ENCODE data around the gene PRDM16.

The PRDM16 gene

DNA sequence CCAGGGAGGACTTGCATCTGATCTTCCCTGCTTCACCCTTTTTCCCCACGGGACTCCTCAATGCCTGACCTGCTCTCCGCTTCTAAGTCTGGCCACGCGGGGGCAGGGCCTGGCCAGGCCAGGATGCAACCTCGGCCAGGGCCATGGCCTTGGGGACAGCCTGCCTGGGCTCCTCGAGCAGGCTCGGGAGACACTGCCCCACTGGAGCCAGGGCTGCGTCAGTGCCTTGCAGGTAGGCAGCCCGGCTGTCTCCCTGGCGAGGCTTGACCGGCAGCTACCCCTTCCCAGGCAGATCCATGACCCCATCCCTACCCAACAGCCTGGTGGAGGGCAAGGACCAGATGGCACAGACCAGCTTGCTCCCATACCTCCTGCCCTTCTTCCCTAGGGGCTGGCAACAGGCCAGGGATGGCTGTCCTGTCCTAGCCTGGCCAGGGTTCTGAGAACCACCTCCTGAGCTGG is 2.7 kb upstream of the PRDM16 start:
- DNase-seq (ENCODE audit: low read depth) = no peak
- TF ChIP-seq, protein P1, sequence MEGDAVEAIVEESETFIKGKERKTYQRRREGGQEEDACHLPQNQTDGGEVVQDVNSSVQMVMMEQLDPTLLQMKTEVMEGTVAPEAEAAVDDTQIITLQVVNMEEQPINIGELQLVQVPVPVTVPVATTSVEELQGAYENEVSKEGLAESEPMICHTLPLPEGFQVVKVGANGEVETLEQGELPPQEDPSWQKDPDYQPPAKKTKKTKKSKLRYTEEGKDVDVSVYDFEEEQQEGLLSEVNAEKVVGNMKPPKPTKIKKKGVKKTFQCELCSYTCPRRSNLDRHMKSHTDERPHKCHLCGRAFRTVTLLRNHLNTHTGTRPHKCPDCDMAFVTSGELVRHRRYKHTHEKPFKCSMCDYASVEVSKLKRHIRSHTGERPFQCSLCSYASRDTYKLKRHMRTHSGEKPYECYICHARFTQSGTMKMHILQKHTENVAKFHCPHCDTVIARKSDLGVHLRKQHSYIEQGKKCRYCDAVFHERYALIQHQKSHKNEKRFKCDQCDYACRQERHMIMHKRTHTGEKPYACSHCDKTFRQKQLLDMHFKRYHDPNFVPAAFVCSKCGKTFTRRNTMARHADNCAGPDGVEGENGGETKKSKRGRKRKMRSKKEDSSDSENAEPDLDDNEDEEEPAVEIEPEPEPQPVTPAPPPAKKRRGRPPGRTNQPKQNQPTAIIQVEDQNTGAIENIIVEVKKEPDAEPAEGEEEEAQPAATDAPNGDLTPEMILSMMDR (IDR thresholded peaks at IDR 0.05; ENCODE audit: low read depth, low read length) = no peak
- TF ChIP-seq, protein P2, sequence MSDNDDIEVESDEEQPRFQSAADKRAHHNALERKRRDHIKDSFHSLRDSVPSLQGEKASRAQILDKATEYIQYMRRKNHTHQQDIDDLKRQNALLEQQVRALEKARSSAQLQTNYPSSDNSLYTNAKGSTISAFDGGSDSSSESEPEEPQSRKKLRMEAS (IDR thresholded peaks at IDR 0.05; ENCODE audit: low read depth, low read length) = no peak
- no peak for TF ChIP-seq POLR2A (IDR thresholded peaks at IDR 0.05; ENCODE audit: extremely low read depth, insufficient read length)
- TF ChIP-seq MYC (IDR thresholded peaks at IDR 0.05; ENCODE audit: low read depth, low read length) = no peak
- H3K4me3 ChIP-seq (ENCODE audit: low read depth, low read length) = no peak overlapping the region

DNA sequence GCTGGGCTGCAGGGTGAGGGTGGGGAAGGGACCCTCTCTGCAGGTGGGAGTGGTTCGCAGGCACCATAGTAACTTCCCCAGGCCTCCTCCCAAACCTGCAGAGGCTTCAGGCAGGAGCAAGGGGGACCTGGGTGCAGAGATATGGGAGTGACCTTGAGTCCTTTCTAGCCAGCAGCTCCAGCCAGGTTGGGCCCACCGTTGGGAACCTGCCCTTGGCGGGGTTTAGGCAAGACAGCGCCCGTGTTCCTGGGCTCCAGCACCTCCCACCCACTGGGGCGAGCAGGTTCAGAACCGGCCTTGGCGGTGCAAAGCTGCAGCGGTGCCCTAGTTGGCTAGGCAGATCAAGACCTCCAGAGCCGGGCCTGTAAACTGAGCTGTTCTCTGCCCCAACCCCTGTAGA is 2.2 kb upstream of the PRDM16 start:
- TF ChIP-seq MYC (IDR thresholded peaks at IDR 0.05; ENCODE audit: low read depth, low read length) = no peak
- TF ChIP-seq, protein P1 (IDR thresholded peaks at IDR 0.05; ENCODE audit: low read depth, low read length) = no peak
- TF ChIP-seq POLR2A (IDR thresholded peaks at IDR 0.05; ENCODE audit: extremely low read depth, insufficient read length) = no peak
- TF ChIP-seq, protein P2 (IDR thresholded peaks at IDR 0.05; ENCODE audit: low read depth, low read length) = no peak
- no peak overlapping the region for H3K4me3 ChIP-seq (ENCODE audit: low read depth, low read length)
- DNase-seq (ENCODE audit: low read depth) = no peak

DNA sequence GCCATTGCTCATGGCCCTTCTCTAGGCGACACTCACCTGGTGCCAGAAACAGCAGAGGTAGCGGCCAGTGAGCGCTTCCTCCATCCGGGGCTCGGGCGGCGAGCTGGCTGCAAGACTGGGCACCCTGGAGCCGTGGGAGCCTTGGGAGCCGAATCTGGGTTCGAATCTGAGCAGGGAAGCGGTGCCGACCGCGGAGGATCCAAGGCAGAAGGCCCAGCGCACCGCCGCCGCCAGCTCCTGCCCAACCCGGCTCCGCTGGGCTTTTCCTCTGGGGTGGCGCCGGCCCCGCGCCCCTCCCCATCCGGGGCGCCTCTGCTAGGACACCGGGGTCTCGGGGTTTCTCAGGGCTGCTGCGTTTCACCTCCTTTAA is 1.7 kb upstream of the PRDM16 start:
- no peak overlapping the region for H3K4me3 ChIP-seq (ENCODE audit: low read depth, low read length)
- TF ChIP-seq, protein P2 (IDR thresholded peaks at IDR 0.05; ENCODE audit: low read depth, low read length) = no peak
- TF ChIP-seq POLR2A (IDR thresholded peaks at IDR 0.05; ENCODE audit: extremely low read depth, insufficient read length) (no peak), MYC (IDR thresholded peaks at IDR 0.05; ENCODE audit: low read depth, low read length) (no peak)
- TF ChIP-seq, protein P1 (IDR thresholded peaks at IDR 0.05; ENCODE audit: low read depth, low read length) = no peak

DNA sequence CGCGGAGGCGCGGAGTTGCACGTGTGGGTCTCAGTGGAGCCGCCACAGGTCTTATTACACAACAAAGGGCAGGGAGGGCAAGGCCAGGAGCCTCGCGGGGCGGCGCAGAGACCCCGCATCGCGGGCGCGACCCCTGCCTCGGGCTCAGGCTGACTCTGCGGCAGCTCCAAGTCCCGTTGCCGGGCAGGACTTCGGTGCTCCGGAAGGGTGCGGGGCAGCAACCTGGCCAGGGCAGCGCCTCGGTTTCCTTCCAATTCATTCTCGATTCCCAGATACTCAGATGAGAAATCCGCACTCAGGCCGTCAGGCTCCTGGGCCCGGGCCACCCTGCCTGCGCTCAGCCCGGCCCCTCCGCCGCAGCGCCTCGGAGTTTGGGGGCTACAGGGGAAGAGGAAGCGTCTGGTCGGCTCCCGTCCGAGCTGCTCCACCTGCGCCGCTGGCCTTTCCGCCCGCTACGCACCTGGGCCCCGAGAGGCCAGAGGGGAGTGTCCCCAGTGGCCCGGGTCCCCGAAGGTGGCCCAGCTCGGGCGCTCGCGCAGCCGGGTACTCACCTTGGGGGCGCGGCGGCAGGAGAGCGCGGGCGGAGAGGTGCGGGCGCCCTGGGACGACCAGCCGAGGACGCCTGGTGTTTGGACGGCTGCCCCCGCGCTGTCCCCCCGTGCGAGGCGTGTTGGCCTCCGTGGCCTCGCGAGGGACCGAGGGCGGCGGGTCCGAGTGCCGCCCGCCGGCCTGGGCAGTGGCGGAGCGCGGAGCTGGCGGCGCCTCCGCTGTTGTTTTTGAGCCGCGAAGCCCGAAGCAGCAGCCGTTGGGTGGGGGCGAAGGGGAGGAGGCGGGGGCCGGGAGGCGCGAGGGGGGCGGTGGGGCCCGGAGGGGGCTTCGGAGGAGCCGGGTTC is 1.1 kb upstream of the PRDM16 start:
- H3K4me3 ChIP-seq (ENCODE audit: low read depth, low read length) = no peak overlapping the region
- DNase-seq (ENCODE audit: low read depth) = no peak

More for the DNA sequence above, 1.7 kb upstream of the PRDM16 start:
- no peak for DNase-seq (ENCODE audit: low read depth)

DNA sequence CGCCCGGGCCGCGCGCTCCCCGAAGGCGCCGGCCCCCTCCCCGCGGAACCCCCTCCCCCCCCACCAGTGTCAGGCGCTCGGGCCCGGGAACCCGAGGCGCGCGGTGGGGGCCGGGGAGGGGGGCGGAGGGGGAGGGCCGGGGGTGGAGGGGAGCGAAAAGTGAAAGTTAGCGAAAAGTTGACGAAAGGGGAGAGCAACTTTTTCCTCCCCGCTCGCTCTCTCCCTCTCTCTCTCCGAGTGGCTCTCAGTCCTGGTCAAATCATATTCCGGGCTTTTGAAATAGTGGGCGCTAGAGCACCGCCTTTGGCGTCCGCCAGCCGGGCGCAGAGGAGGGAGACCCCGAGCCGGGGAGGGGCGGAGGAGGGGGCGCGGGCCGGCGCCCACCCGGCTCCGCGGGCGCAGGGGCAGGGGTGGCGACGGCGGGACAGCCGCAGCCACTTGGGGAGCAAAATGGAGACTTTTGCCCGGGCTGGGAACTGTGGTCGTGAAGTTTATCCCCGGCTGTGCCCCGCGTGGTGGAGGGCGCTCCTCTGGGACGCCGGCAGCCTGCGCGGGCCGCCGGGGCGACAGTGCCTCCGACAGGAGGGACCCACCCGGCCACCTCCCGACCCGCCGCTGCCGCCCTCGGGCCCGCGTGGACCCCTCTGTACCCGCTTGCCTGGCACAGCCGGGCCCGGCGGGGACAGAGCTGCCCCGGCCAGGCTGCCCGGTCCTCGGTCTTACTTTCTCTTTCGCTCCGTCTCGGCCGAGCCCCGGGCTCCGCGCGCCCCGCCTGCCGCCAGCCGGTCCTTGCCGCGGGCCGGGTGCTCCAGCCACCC is 697 bp downstream of the PRDM16 start:
- no peak overlapping the region for H3K4me3 ChIP-seq (ENCODE audit: low read depth, low read length)
- DNase-seq (ENCODE audit: low read depth) = peak; percentile 8
- TF ChIP-seq, protein P2 (IDR thresholded peaks at IDR 0.05; ENCODE audit: low read depth, low read length) = no peak
- TF ChIP-seq, protein P1 (IDR thresholded peaks at IDR 0.05; ENCODE audit: low read depth, low read length) = peak; percentile 2

More for the DNA sequence above, 1.1 kb upstream of the PRDM16 start:
- TF ChIP-seq, protein P2 (IDR thresholded peaks at IDR 0.05; ENCODE audit: low read depth, low read length) = no peak
- TF ChIP-seq MYC (IDR thresholded peaks at IDR 0.05; ENCODE audit: low read depth, low read length) = no peak
- no peak for TF ChIP-seq POLR2A (IDR thresholded peaks at IDR 0.05; ENCODE audit: extremely low read depth, insufficient read length)
- TF ChIP-seq, protein P1 (IDR thresholded peaks at IDR 0.05; ENCODE audit: low read depth, low read length) = no peak
